ENCODE results near the gene PRPF40B.

The PRPF40B gene

GRCh38 chr12:49636979-49637755 is 13.8 kb downstream of the PRPF40B start:
- peak; percentile 57 for DNase-seq

DNA sequence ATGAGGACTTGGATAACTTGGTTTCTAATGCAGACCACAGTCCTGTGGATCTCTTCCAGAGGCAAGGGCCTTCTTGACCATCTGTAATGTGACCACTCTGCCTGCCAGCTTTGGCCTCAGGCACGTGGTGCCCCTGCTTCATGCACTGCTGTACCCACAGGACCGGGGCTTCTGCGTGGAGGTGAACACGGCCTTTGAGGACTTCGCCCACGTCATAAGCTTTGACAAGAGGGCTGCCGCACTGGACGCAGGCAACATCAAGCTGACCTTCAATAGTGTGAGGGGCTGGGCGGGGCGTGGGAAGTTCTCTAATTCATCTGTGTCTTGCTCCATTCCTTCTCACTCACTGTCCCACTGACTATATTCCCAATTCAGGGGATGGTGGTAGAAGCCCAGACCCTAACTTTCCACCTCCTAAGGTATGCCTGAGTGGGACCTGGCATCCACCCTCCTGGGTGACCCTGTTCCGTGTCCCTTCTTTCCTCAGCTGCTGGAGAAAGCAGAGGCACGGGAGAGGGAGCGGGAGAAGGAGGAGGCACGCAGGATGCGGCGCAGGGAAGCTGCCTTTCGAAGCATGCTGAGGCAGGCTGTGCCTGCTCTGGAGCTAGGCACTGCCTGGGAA is 18.5 kb downstream of the PRPF40B start:
- DNase-seq: no peak

DNA sequence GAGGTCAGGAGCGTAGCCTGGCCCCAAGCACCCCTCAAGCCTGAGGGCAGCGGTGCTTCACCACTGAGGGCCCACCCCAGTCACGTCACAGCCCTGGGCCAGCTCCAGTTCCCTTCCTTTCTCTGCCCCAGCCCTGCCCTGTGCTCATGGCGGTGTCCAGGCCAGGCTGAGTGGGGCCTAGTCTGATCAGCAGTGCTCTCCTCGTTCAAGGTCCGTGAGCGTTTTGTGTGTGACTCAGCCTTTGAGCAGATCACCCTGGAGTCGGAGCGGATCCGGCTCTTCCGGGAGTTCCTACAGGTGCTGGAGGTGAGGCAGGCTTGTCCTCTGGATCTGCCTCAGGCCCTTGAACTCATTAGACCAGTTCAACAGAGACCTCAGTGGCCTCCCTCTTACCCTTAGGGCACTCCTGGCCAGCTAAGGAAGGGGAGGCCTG is 19.0 kb downstream of the PRPF40B start:
- DNase-seq: no peak

DNA sequence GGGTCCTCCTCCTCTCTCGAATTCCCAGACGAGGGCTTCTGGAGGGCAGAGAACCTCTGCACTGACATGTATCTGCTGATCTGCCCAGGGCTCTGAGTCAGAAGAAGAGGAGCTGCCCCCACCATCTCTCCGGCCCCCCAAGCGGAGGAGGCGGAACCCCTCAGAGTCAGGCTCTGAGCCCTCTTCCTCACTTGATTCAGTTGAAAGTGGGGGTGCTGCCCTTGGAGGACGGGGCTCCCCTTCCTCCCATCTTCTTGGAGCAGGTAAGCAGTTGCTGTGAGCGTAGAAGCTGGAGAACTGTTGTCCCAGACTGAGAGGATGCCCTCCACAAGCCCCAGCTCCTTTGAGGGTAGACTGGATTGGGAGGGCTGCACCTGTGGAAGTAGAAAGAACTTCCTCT is 19.8 kb downstream of the PRPF40B start:
- DNase-seq: no peak

DNA sequence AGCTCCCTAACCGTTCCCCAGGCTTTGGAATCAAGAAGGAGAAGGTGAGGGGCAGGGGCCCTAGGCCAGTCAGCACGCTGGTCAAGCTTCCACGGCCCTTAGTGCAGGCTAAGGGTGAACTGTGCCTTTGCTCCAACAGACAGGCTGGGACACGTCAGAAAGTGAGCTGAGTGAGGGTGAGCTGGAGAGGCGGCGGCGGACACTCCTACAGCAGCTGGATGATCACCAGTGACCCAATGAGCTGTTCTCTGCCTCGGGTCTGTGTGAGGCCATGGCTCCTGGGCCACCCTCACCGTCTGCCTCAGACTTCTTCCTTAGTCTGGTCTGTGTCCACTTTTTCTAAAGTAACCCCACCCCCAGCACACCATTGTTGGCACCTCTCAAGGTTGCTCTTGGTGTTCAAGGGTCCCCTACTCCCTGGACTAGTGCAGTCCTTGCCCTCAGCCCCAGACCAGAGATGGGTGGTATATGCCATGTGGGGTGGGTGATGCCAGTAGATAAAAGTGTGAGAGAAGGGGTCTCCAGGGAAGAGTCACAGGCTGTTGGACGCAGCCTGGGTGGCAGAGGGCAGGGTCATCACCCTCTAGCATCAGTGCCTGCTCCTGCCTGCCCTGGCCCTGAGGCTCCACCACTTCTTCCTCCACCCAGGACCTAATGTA is 20.7 kb downstream of the PRPF40B start:
- DNase-seq: no peak

GRCh38 chr12:49644620-49644994 is 21.2 kb downstream of the PRPF40B start:
- peak; percentile 81 for DNase-seq

DNA sequence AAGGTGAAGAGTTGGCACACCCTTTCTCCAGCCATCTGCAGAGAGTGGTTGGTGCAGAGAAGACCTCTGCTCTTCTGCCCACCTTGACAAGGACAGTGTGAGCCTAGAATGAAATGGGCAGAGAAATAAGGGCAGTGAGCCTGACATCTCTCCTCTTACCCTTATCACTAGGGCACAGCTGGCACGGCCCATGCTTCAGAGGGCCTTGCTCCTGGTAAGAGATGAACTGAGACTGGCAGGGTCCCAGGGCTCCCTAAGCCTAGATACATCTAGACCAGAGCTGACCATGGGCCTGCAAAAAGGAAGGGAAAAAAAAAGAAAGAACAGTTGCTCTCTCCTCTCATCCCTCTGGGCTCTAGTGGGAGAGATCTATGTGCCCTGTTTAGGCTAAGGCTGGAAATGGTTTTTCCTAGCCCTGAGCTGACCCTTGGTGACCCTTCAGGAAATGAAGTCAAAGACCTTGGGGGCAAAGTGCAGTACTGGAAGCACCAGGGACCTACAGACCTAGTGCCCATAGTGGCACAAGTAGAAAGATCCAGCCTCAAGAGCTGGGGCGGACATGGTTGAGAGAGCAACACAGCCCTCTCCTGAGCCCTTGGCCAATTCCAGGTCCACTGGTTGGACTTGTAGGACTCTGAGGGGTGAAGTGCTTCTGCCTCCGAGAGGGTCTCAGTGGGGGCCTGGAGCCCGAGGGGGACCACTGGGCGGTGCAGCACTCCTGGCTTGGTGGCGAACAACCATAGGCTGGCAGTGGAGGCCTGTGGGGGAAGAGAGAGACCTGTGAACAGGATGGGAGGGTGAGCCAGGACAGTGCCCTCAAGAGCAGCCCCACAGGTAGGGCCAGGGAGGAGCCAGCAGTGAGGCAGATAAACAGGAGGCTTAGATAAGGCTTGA is 22.0 kb downstream of the PRPF40B start:
- no peak for DNase-seq

DNA sequence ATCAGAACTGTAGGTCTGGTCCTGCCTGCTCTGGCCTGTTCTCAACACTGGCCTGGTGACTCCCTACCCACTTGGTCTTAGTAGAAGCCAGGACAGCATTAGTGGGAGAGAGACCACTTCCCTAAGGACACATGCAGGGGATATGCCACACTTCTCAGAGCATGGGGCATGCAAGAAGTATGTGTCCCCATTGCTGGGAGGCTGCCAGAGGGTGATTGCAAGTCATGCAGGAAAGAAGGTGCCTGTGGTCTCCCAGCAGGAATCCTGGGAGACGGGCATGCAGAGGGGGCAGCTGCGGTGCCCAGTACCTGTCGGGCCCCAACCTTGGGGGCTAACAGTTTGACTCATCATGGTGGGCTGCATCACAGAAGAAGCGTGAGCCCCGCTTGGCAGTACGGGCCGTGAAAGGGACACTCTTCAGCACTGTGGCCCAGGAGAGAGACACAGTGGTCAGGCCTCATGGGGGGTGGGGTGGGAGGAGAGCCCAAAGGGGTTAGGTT is 23.0 kb downstream of the PRPF40B start:
- DNase-seq: no peak

DNA sequence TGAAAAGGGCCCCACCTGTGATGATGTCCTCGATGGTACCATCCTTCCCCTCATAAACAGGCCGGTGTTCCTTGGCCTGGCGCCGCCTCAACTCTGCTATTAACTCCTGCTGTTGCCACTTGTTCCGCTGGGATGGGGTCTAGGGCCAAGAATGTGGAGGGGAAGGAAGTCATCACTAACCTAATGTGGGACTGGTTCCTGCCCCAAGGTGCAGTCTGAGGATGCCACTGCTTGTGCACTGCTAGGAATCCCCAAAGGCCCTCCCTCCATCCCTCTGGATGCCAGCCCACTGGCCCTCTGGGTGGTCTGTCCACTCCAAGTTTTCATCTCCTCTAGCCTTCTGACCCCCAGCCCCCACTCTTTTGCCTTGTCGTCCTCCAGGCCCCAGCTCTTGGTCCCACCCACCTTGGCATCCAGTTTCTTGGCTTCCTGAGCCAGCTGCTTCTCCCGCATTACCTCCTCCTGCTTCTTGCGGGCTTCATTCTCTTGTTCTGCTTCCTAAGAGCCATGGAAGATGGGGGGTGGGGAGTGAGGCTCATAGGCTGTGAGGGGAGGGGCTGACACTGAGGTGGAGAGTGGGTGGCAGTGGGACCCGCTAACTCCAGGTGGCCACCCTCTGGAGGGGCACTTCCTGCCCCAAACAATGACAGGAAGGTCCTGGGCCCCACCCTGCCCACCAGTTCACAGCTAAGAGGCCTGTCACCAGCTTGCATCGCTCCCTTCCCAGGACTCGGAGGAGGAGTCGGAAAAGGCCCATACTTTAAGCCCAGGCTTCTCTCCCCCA is 23.7 kb downstream of the PRPF40B start:
- DNase-seq: no peak

- DNase-seq: no peak
Observed at GRCh38 chr12:49647827-49648711, 24.7 kb downstream of the PRPF40B start.

DNA sequence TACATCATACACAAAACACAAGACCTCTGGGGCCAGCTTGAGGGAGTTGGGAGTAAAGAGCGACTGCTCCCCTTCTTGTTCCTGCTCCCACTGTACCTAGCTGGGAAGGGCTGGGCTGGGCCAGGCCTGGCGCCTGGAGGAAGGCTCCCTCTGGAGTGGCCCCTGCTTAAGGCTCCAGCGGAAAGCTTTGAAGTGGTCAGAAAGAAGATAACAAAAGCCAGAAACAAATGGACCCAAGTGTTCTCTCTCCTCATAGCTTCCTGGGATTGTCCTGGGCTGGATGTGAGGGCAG is 25.3 kb downstream of the PRPF40B start:
- no peak for DNase-seq

DNA sequence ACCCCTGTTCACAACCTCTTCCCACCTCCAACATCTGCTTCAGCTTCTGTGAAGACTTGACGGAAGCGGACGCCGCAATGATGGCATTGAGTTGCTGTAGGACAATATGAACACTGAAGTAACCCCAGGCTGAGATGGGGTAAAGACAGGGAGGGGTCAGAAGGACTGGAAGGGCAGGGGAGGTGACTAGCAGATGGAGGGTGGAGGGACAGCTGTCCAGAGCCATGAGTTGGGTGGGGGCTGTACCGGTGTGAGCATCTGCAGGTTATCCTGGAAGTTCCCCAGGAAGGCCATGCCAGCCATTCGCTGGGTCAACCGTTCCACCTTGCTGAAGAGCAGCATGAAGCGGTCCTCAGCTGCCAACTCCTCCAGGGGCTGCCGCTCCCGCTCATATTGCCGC is 26.1 kb downstream of the PRPF40B start:
- DNase-seq: no peak

- DNase-seq: no peak
Observed at GRCh38 chr12:49649892-49650291, 26.5 kb downstream of the PRPF40B start.

GRCh38 chr12:49651855-49652254 is 28.5 kb downstream of the PRPF40B start:
- DNase-seq: no peak

- no peak for DNase-seq
Observed at GRCh38 chr12:49652921-49653520, 29.7 kb downstream of the PRPF40B start.

GRCh38 chr12:49654715-49655114 is 31.4 kb downstream of the PRPF40B start:
- no peak for DNase-seq

DNA sequence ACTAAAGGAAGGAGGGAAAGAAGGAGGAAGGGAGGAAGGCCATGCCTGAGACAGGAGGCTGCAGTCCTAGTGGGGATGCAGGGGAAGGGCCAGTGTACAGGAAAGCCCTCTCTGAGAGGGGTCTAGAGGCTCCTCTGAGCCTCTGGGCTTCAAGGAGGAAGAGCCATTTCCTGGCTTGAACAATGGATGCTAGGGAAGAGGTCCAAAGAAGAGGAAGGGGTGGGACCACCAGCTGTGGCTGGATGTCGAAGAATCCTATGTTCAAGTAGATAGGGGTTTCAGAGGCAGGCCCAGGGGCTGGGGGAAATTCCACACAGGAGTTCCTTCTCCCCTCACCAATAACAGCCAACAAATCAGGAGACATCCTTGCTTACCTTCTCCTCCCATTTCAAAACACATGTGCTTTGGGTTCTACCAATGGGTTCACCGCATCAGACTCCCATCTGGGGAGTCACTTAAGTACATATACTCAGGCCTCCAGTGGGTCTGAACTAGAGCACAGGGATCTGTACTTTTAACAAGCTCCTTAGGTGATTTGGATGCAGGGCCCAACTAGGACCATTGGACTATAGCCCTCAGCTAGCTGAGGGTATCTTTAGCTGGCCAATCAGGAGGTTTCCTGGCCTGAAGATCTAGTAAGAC is 32.4 kb downstream of the PRPF40B start:
- DNase-seq: no peak

DNA sequence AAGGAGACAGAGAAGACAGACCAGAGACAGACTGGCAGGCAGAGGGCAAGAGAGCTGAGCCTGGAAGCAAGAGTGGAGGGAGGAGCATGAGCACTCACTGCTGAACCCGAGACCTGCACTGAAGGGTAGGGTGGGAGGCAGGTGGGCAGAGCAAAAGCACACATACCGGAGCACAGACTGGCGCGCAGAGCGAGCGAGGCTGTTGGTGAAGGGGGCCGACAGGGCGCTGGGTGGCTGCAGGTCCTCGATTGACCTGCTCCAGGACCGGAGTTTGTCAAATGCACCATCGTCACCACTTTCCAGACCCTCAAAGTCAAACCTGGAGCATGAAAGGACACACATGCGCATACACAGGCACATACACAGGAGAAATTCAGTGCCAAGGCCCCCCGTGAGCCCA is 34.9 kb downstream of the PRPF40B start:
- DNase-seq: no peak

GRCh38 chr12:49659753-49660152 is 36.4 kb downstream of the PRPF40B start:
- DNase-seq: no peak

DNA sequence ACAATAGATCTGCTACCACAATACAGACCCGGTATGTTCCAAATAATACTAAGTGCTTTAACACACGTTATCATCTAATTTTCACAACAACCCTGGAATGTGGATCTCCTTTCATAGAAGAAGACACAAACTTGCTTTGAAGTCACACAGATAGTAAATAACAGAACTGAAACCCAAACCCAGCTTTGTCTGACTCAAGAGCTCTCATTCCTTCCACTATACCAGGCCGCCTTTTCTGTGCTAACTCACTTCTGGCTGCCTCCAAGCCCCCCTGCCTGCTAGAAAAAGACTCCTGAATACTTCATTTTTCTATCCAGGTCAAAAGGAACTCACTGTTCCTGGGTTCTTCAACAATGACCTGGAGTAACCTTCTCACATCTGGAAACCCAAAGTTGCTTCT is 37.8 kb downstream of the PRPF40B start:
- DNase-seq: no peak
